Endothelial cell of umbilical vein (primary cell): ENCODE data around the gene CD8A. TPM values are rescaled to one million over a fixed set of nuclear protein-coding genes. Genes with fewer than 3 reads are reported as not detected.

Experiments
- BruUV-seq: library from RNA; stranded (reverse); fragments of 400-500 nt; replicated peaks from 2 replicates; lab custom pipeline; 2021; lab: Mats Ljungman, UMichigan
- CTCF ChIA-PET: fragments of 300-600, 350-600 bp; sonication (Branson Sonifier 250); formaldehyde crosslinking; loops from one replicate; lab custom pipeline; 2021; ENCODE audit warnings: antibody characterized with exemption, inconsistent platforms; lab: Charles Lee
- POLR2A ChIA-PET: fragments of 300-600, 350-600 bp; sonication (Branson Sonifier 250); formaldehyde crosslinking; loops from one replicate; lab custom pipeline; 2021; ENCODE audit warnings: antibody characterized with exemption, inconsistent platforms; lab: Charles Lee
- DNase-seq: peaks from one replicate; pipeline ENCODE4 v3.0.0-alpha.2; 2011; ENCODE audit warnings: low read depth, low spot score
- FAIRE-seq: peaks from 2 replicates; lab custom pipeline; 2011; peaks lifted over from hg19 to GRCh38; lab: Jason Lieb, UNC
- H2AFZ ChIP-seq: 2 replicates; pipeline ENCODE4 v1.6.0; 2012; ENCODE audit warnings: low read depth, low read length, control low read depth, inconsistent platforms
- H3K27ac ChIP-seq: 2 replicates; pipeline ENCODE4 v1.5.1; 2011; ENCODE audit warnings: low read depth, mild to moderate bottlenecking, control low read depth, low read length, moderate library complexity; ENCODE audit not compliant: insufficient read depth
- H3K27me3 ChIP-seq, 2 experiments: 2 replicates each; pipeline versions ENCODE4 v1.6.0 to v1.6.1; 2011; ENCODE audit warnings: low read length in 2 of 2, mixed read lengths in 1 of 2; ENCODE audit not compliant: control insufficient read depth in 2 of 2, insufficient read depth in 2 of 2
- H3K36me3 ChIP-seq, 2 experiments: 2 replicates in 1 of 2; 3 replicates in 1 of 2; pipeline ENCODE4 v1.5.1; 2011; ENCODE audit warnings: low read length in 2 of 2, mild to moderate bottlenecking in 1 of 2, moderate library complexity in 1 of 2; ENCODE audit not compliant: control insufficient read depth in 2 of 2, insufficient read depth in 2 of 2; ENCODE audit errors: extremely low read depth in 1 of 2
- H3K4me1 ChIP-seq: 3 replicates; pipeline ENCODE4 v1.5.1; 2011; ENCODE audit warnings: mild to moderate bottlenecking, low read length; ENCODE audit not compliant: control insufficient read depth, insufficient read depth; ENCODE audit errors: extremely low read depth
- H3K4me2 ChIP-seq: 2 replicates; pipeline ENCODE4 v1.6.1; 2011; ENCODE audit warnings: low read length, control low read depth, mixed read lengths; ENCODE audit not compliant: insufficient read depth
- H3K4me3 ChIP-seq, 3 experiments: fragments of 200-600 bp in 1 of 3; sonication (generic), shearing (Covaris generic) in 1 of 3; replicated peaks in 1 of 3; 2 replicates each; pipeline ENCODE4 v1.5.1; 2011 to 2016; ENCODE audit warnings: control low read depth in 3 of 3, low read length in 3 of 3, mild to moderate bottlenecking in 2 of 3, inconsistent platforms in 1 of 3, low read depth in 1 of 3, moderate library complexity in 1 of 3; ENCODE audit not compliant: insufficient read depth in 1 of 3
- H3K79me2 ChIP-seq: 2 replicates; pipeline ENCODE4 v1.6.0; 2012; ENCODE audit warnings: low read length, inconsistent platforms; ENCODE audit not compliant: control insufficient read depth, insufficient read depth
- H3K9ac ChIP-seq: replicated peaks from 2 replicates; pipeline ENCODE3; 2011; ENCODE audit warnings: low read length, control low read depth; ENCODE audit not compliant: insufficient read depth; ENCODE audit errors: extremely low read depth
- H3K9me1 ChIP-seq: replicated peaks from 3 replicates; pipeline ENCODE4 v1.6.0; 2011; ENCODE audit warnings: mild to moderate bottlenecking, low read length; ENCODE audit not compliant: control insufficient read depth, insufficient read depth; ENCODE audit errors: extremely low read depth
- H3K9me3 ChIP-seq: replicated peaks from 2 replicates; pipeline ENCODE4 v1.5.1; 2012; ENCODE audit warnings: low read length, inconsistent platforms; ENCODE audit not compliant: control insufficient read depth, insufficient read depth
- H4K20me1 ChIP-seq: replicated peaks from 2 replicates; pipeline ENCODE3; 2011; ENCODE audit warnings: mild to moderate bottlenecking, low read length; ENCODE audit not compliant: control insufficient read depth, insufficient read depth; ENCODE audit errors: extremely low read depth
- EZH2 ChIP-seq: IDR thresholded peaks from 2 replicates; pipeline ENCODE4 v1.6.1; 2012; ENCODE audit warnings: borderline replicate concordance, low read depth, mild to moderate bottlenecking, moderate library complexity, low read length, inconsistent platforms; ENCODE audit not compliant: severe bottlenecking
- FOS ChIP-seq: IDR thresholded peaks from 2 replicates; pipeline ENCODE4 v1.6.1; 2011; ENCODE audit warnings: mild to moderate bottlenecking, low read length, moderate library complexity, borderline replicate concordance; ENCODE audit not compliant: insufficient read depth
- GATA2 ChIP-seq: IDR thresholded peaks from 2 replicates; pipeline ENCODE4 v1.7.0; 2011; ENCODE audit warnings: low read depth, mild to moderate bottlenecking, moderate library complexity, mixed read lengths, low read length; ENCODE audit not compliant: insufficient read length, insufficient read depth
- JUN ChIP-seq: IDR thresholded peaks from 2 replicates; pipeline ENCODE4 v1.6.1; 2011; ENCODE audit warnings: borderline replicate concordance, low read depth; ENCODE audit not compliant: insufficient read length, insufficient read depth
- MYC ChIP-seq: IDR thresholded peaks from one replicate; pipeline ENCODE4 v1.6.1; 2011; ENCODE audit warnings: mild to moderate bottlenecking, low read depth, low read length
- POLR2A ChIP-seq: IDR thresholded peaks from 2 replicates; pipeline ENCODE4 v1.6.1; 2012; ENCODE audit warnings: low read depth, mild to moderate bottlenecking, control low read depth, low read length
- POLR2AphosphoS5 ChIP-seq: IDR thresholded peaks from 2 replicates; pipeline ENCODE4 v1.6.1; 2012; ENCODE audit warnings: low read depth, mild to moderate bottlenecking, control low read depth, low read length, moderate library complexity; ENCODE audit not compliant: insufficient read depth
- dilution Hi-C: fragments of 300-500 bp; cut with MboI; formaldehyde crosslinking; loops from one replicate; pipeline ENCODE4 v1.15.0; 2019; ENCODE audit warnings: low sequenced_read_pairs; ENCODE audit not compliant: extremely low pct_ligation_motif_present
- intact Hi-C: fragments of 100-400 bp; cut with micrococcal nuclease; formaldehyde crosslinking; loops from one replicate; pipeline ENCODE4 v1.10.0; 2022
- polyA plus RNA-seq, 4 experiments: library from polyadenylated mRNA; depleted of rRNA in 3 of 4; stranded (reverse) in 3 of 4; unstranded in 1 of 4; fragments of >200 nt; gene quantifications; 2 replicates each; pipeline versions ENCODE4 v1.2.1 to v1.2.3, GENCODE V29; 2011 to 2012; ENCODE audit warnings: missing spikeins in 1 of 4
- total RNA-seq: library from RNA; stranded (reverse); gene quantifications from 2 replicates; pipeline ENCODE4 v1.2.3, GENCODE V29; 2021
- TF ChIP-seq, protein P1 (sequence below), 2 donors: IDR thresholded peaks; 1 replicate in 1 of 2; 2 replicates in 1 of 2; pipeline ENCODE4 v1.5.1; 2011; ENCODE audit warnings: low read length in 2 of 2, mild to moderate bottlenecking in 2 of 2, moderate library complexity in 2 of 2, control low read depth in 1 of 2, inconsistent platforms in 1 of 2, low read depth in 1 of 2; ENCODE audit not compliant: insufficient read depth in 1 of 2; ENCODE audit errors: extremely low read depth in 1 of 2
- TF ChIP-seq, protein P2 (sequence below): IDR thresholded peaks from 2 replicates; pipeline ENCODE4 v1.6.1; 2011; ENCODE audit not compliant: insufficient read depth, insufficient read length

The CD8A gene
- total and polyA plus RNA-seq, 2 donors (not counting 3 experiments of a cell fraction or from before 2014, with no cell fraction given): not detected

- Histone ChIP-seq H3K4me3 (no peak overlapping the region), H3K36me3 (peaks cover 2% of the 10 kb centered on the region in 2 experiments), H3K9me1 (no peaks in the 10 kb centered on the region), H3K27me3 (no peaks in the 10 kb centered on the region), H3K4me2 (no peak overlapping the region), H3K4me1 (no peaks in the 10 kb centered on the region), H2AFZ (no peak overlapping the region), H3K27ac (no peak overlapping the region), H3K79me2 (peaks cover 5% of the 10 kb centered on the region), H3K9ac (no peak overlapping the region), H3K9me3 (no peaks in the 10 kb centered on the region), H4K20me1 (no peaks in the 10 kb centered on the region)
- DNase-seq (no peak), FAIRE-seq (no peak)
- ChIA-PET CTCF (interaction anchor here (3.7 kb wide), 1 partner anchor 13 kb away, joined by 17 read pairs; no protein-coding TSS in a partner anchor), POLR2A (no interaction called here)
- TF ChIP-seq POLR2A: no peak
- TF ChIP-seq, protein P1, sequence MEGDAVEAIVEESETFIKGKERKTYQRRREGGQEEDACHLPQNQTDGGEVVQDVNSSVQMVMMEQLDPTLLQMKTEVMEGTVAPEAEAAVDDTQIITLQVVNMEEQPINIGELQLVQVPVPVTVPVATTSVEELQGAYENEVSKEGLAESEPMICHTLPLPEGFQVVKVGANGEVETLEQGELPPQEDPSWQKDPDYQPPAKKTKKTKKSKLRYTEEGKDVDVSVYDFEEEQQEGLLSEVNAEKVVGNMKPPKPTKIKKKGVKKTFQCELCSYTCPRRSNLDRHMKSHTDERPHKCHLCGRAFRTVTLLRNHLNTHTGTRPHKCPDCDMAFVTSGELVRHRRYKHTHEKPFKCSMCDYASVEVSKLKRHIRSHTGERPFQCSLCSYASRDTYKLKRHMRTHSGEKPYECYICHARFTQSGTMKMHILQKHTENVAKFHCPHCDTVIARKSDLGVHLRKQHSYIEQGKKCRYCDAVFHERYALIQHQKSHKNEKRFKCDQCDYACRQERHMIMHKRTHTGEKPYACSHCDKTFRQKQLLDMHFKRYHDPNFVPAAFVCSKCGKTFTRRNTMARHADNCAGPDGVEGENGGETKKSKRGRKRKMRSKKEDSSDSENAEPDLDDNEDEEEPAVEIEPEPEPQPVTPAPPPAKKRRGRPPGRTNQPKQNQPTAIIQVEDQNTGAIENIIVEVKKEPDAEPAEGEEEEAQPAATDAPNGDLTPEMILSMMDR (IDR thresholded peaks at IDR 0.05; ENCODE audit: extremely low read depth in 1 of 2, insufficient read depth in 1 of 2, low read depth in 1 of 2, low read length in 2 of 2): no peak
- TF ChIP-seq, protein P2, sequence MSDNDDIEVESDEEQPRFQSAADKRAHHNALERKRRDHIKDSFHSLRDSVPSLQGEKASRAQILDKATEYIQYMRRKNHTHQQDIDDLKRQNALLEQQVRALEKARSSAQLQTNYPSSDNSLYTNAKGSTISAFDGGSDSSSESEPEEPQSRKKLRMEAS: no peak
- TF ChIP-seq EZH2: no peak
- TF ChIP-seq POLR2AphosphoS5: no peak
- no peak for TF ChIP-seq GATA2
- TF ChIP-seq MYC: no peak
- TF ChIP-seq FOS: no peak
- TF ChIP-seq JUN: no peak
- no TSS peak for BruUV-seq
- intact Hi-C loops: no loop called here
- dilution Hi-C loops: no loop called here
These were observed 38.9 kb downstream of the CD8A start for GRCh38 chr2:86751778-86752177.
